HG02623 (cell line): ENCODE data around the gene PLPP7.
A peak's percentile ranks its signal among the peaks of the same experiment; 100 is the strongest.
"Not testable (repeated sequence)": the region's sequence is repeated elsewhere in the genome, so short reads cannot be mapped to it uniquely, and the experiment has no call there.

Experiments used
- ATAC-seq: cut with Tn5 transposase; IDR thresholded peaks from one replicate; pipeline ENCODE4 v1.9.1; 2021; ENCODE audit warnings: moderate library complexity; ENCODE audit not compliant: unreplicated experiment

PLPP7 gene

DNA sequence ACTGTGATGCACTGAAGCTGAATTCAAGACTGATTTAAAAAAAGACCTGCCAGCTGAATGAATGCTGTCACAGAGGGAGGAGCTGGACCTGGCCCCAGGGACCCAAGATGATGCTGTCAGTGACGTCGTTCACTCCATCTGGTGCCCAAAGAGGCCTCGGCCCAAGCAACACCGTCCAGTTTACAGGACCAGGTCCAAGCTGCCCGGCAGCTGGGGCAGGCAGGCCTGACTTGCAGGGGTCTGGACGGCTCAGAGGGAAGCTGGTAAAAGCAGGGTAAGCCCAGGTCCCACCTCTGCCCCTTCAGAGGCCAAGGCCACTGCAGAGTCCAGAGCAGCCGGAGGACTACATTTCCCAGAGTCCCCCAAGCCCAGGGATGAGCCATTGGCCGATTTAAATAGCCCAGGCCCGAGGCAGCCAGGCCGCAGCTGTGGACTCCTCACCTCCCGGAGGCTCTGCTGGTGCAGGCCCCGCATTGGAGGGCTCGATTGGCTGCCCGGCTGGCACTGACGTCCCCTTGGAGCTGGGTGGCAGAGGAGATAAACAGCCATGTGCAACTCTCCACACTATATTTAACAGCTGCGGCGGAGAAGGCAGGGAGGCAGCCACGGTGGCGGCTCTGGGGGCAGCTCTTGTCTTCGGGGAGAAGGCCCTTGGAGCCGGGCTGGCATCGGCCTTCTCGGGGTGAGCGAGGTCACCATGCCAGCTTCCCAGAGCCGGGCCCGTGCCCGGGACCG is at the start of gene PLPP7:
Gene PLPP7, plus strand, starts transcription at position 423 of the 735 bp plus-strand sequence. Its CDS starts 275 bp downstream, at position 698.
- ATAC-seq = no peak

DNA sequence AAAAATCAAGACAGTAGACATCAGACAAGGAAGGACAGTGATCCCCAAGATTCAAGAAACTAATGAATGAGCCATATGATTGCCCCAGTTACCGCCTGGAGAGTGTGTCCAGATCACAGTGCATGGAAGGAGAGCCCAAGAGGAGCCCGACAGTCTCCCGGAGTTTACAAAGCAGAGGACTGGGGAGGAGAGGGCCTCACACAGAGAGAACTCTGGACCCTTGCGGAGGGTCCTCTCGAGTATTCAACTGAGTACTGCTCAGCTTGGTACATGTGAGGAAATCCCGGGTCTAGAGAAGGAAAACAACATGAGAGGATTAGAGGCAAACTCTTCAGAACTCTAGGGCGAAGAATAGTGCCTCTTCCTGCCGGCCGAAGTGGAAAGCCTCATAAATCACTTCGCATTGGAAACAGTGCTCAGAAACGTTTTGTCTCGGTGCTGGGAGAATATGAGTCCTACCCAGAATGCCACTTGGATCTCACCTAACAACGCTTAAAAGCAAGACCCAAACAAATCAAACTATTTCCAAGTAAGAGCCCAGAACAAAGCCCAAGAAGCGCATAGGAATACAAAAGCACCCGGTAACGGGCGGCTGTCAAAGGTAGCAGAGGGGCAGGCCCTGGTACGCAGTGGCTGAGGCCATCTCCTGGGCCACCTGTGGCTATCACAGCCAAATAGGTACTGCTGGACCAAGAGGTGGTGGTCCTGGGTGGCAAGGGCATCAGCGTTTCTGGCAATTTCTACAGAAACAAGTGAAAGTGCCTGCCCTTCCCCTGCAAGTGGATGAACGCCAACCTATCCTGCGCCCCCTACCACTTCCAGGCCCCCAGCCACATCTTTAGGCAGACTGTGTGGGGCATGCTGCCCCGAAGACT is 49.2 kb upstream of the PLPP7 start:
- no peak for ATAC-seq

- ATAC-seq = not testable (repeated sequence)
Observed at GRCh38 chr9:131244331-131244730, 45.2 kb upstream of the PLPP7 start.

DNA sequence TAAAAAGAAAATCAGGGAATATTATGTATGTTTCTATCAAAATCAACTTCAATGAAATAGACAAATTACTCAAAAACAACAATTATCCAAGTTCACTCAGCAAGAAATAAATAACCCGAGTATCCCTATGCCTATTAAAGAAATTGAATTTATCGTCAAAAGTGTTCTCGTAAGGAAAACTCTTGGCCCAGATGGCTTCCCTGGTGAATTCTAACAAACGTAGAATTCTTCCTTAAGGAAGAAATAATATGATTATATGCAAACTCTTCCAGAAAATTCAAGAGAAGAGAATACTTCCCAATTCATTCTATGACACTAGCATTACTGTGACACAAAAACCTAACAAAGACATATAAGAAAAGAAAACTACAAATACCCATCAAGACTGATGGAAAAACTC is 42.9 kb upstream of the PLPP7 start:
- no peak for ATAC-seq

DNA sequence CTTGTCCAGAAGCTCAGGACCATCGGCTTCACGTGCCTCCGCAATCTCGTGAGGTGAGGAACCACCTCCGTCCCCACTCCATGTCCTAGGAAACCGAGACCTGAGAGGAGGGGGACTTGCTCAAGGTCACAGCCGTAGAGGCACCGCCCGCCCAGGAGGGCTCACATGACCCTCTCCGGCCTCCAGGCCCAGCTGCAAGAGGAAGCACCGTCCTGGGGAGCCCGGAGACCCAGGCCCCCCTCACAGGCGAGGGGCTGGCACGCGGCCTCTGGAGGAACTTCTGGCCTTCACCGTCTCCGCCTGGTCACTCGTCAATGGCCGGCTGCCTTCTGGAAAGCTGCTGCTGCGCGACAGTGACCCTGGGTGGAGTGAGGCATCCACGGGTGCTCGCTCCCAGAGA is 37.4 kb upstream of the PLPP7 start:
- ATAC-seq = no peak

DNA sequence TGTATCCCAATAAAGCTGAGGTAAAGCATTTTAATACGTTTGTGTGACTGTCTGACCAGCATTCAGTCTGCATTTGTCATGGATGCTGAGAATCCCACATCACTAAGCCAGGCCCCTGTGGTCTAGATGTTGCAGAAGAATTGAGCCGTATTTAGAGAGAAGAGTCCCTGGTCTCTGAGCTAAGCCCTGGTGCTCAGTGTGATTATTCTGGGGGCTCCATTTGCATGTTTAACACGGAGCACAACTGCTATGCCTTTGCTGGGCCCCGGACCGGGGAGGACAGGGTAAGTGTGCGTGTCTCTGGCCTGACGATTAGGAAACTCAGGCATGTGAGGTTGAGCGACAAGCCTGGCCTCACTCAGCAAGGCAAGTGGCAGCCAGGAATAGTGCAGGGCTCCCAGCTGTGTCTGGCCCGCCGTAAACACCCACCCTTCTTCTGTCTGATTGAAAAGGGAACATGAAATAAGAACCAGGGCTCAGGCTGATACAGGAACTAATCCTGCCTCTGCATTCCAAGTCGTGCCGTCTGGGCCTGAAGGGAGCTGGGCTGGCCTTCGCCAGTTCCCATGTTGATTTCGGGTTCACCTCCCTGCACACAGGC is 35.5 kb upstream of the PLPP7 start:
- ATAC-seq = no peak

DNA sequence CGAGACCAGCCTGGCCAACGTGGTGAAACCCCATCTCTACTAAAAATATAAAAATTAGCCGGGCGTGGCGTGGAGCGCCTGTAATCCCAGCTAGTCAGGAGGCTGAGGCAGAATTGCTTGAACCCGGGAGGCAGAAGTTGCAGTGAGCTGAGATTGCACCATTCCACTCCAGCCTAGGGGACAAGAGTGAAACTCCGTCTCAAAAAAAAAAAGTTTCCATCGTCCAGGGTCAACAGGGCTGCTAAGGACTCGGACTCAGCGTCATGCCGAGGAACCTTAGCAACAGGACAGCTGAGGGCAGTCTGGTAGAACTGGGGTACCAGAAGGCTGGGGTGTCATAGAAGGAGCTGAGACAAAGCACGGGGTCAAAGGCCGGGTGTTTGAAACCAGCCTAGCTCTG is 34.9 kb upstream of the PLPP7 start:
- ATAC-seq = no peak

DNA sequence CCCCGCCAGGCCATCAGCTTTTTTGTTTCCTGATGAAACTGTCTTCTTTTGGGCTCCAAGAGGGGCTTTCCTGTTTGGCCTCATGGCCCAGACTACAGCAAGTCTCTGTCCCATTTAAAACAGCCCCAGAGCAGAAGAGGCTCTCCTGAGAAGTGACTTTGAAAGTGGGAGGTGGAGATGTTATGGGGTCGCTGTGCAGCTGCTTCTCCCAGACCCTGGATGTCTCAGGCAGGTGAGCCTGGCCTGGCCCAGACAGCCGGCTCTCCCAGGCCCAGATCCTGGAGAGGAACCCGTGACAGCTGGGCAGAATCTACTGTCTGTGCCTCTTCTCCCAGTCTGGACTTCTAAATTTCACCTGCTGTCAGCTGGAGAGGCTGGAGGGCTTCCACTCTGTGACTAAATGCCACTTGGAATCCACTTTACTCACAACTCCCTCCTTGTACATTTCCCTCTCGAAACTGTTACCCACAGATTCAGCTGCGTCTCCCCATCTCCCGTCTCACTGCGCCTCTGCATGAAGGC is 33.8 kb upstream of the PLPP7 start:
- no peak for ATAC-seq

GRCh38 chr9:131257266-131258025 is 32.1 kb upstream of the PLPP7 start:
- ATAC-seq = no peak

GRCh38 chr9:131258186-131258585 is 31.3 kb upstream of the PLPP7 start:
- ATAC-seq = no peak

GRCh38 chr9:131258698-131259431 is 30.7 kb upstream of the PLPP7 start:
- no peak for ATAC-seq

GRCh38 chr9:131259432-131259898 is 30.1 kb upstream of the PLPP7 start:
- no peak for ATAC-seq

GRCh38 chr9:131259916-131260597 is 29.5 kb upstream of the PLPP7 start:
- ATAC-seq = no peak

DNA sequence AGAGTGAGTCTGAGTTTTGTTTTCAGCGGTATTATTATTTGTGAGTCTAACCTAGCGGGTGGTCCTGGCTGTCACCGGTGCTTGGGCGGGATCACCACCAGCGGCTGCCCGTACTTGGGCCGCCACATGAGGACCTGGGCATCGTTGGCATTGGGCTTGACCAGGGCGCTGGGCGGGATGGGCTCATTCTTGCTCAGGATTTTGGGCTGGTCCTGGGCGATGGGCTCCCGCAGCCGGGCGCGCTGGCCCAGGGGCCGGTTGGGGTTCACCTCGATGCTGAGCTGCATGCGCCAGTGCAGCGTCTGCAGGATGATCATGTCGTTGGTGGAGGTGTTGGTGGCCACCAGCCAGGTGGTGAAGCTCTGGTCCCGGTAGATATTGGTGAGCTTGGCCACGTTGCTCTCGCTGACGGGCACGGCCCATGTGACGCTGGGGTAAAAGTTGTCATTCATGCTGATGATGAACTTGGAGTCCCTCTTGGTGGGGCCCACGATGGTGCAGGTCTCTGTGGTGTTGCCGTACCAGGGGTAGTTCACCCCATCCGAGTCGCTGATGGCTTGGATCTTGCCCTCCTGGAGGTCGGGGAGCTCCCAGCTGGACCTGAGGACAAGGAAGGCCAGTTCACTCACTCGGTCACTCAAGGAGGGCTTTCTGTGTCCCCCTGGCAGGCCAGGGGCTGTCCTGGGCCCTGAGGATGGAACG is 28.6 kb upstream of the PLPP7 start:
- ATAC-seq = no peak

DNA sequence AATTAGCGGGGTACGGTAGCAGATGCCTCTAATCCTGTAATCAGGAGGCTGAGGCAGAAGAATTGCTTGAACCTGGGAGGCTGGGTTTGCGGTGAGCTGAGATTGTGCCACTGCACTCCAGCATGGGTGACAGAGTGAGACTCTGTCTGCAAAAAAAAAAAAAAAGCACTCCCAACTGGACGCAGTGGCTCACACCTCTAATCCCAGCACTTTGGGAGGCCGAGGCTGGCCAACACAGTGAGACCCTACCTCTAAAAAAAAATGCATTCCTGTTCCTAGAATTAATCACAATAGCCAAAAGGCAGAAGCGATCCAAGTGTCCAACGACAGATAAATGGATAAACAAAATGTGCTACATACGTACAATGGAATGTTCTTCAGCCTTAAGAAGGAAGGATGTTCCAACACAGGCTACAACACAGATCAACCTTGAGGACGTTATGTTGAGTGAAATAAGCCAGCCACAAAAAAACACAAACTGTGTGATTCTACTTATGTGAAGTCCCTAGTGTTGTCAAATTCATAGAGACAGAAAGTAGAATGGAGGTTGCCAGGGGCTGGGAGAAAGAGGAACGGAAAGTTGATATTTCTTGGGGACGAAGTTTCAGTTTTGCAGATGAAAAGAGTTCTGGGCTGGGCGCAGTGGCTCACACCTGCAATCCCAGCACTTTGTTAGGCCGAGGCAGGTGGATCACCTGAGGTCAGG is 27.0 kb upstream of the PLPP7 start:
- ATAC-seq = peak; percentile 52

- ATAC-seq = not testable (repeated sequence)
Observed at GRCh38 chr9:131263033-131263343, 26.5 kb upstream of the PLPP7 start.

- ATAC-seq = no peak
Observed at GRCh38 chr9:131263701-131264100, 25.8 kb upstream of the PLPP7 start.

GRCh38 chr9:131264231-131264630 is 25.3 kb upstream of the PLPP7 start:
- ATAC-seq = no peak
